HEK293T (cell line): ENCODE measurements around the gene NAV2.

Experiments
- ARNT ChIP-seq: fragments of 450-650 bp; IDR thresholded peaks from 2 replicates; pipeline ENCODE4 v1.6.1; 2017; ENCODE audit warnings: mild to moderate bottlenecking
- ELF4 ChIP-seq: fragments of 450-650 bp; IDR thresholded peaks from 2 replicates; pipeline ENCODE4 v1.6.1; 2017; ENCODE audit warnings: antibody characterized with exemption
- FOXA1 ChIP-seq: fragments of 450-650 bp; IDR thresholded peaks from 2 replicates; pipeline ENCODE4 v1.6.1; 2016; ENCODE audit warnings: mild to moderate bottlenecking
- HDGF ChIP-seq: fragments of 450-650 bp; IDR thresholded peaks from 2 replicates; pipeline ENCODE4 v1.6.1; 2017; ENCODE audit warnings: antibody characterized with exemption, borderline replicate concordance
- L3MBTL2 ChIP-seq: fragments of 450-650 bp; conservative IDR thresholded peaks from 2 replicates; pipeline ENCODE4 v1.6.1; 2016; ENCODE audit warnings: mild to moderate bottlenecking
- NFRKB ChIP-seq: fragments of 450-650 bp; IDR thresholded peaks from 2 replicates; pipeline ENCODE4 v1.6.1; 2016; ENCODE audit warnings: mild to moderate bottlenecking, moderate library complexity
- TARDBP ChIP-seq: fragments of 450-650 bp; IDR thresholded peaks from 2 replicates; pipeline ENCODE4 v1.6.1; 2016

DNA sequence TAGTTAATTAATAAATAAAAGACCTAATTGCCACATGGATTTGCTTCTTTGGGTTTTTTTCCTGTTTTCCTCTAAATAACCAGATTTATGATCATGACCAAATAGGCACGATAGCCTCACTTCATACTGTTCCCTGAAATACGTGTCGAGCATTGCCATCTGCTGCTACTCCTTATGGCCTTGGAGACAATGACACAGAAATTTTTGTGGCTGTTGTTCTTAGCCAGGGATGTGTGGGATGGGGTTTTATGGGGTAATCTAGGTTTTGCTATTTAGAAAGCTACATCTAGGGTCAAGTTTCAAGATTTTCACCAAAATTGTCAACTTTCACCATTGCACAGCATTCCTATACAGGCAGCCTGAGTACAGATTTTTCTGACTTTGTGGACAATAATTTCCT is 302.5 kb downstream of the NAV2 start:
- TF ChIP-seq ELF4 (no peak), NFRKB (no peak), ARNT (no peak), FOXA1 (no peak), HDGF (no peak), TARDBP (no peak), L3MBTL2 (no peak)
